ENCODE measurements around the gene PTPRJ. TPM values are rescaled to one million over a fixed set of nuclear protein-coding genes. Genes with fewer than 3 reads are reported as not detected.

PTPRJ gene
- total and polyA plus RNA-seq, 2 donors (not counting 1 experiment from before 2014, with no cell fraction given) = 11.2 to 20.0 TPM

- H4K20me1 ChIP-seq (ENCODE audit: control insufficient read depth, insufficient read depth, low read length, poor library complexity, severe bottlenecking) = peaks cover 29% of the 10 kb centered on the region
- WGBS (ENCODE audit: insufficient coverage) = 100% methylated on average over 1 of the region's 3 CpGs
Observed at GRCh38 chr11:48062649-48063048, 82.3 kb downstream of the PTPRJ start.

More at GRCh38 chr11:48062649-48063048, 82.3 kb downstream of the PTPRJ start:
- H3K9ac ChIP-seq (ENCODE audit: low read length) = no peak overlapping the region
- no peaks in the 10 kb centered on the region for H3K9me3 ChIP-seq (ENCODE audit: control extremely low read depth in 1 of 3, control insufficient read depth in 2 of 3, insufficient read depth in 1 of 3, low read length in 2 of 3)
- H3K4me2 ChIP-seq (replicated peaks; ENCODE audit: low read depth, low read length, poor library complexity, severe bottlenecking) = no peak overlapping the region
- ChIA-PET POLR2A (no interaction called here), CTCF (interaction anchor here (1.2 kb wide), 1 partner anchor 128 kb away, joined by 3 read pairs; no protein-coding TSS in a partner anchor)
- H2AFZ ChIP-seq (ENCODE audit: insufficient read depth, low read depth, low read length, poor library complexity, severe bottlenecking) = no peak overlapping the region
- H3K27me3 Mint-ChIP-seq = no peaks in the 10 kb centered on the region
- no peak overlapping the region for H3K27ac ChIP-seq (ENCODE audit: low read length in 2 of 2)
- peaks cover 28 to 35% of the 10 kb centered on the region in 2 donors for H3K4me1 ChIP-seq (ENCODE audit: control insufficient read depth in 2 of 2, insufficient read depth in 2 of 2, low read length in 2 of 2)
- H3K27ac Mint-ChIP-seq = no peak overlapping the region
- H3K79me2 ChIP-seq (ENCODE audit: control insufficient read depth, insufficient read depth, low read length) = peaks cover 84% of the 10 kb centered on the region
- H3K4me3 Mint-ChIP-seq = no peak overlapping the region
- peaks cover 60% of the 10 kb centered on the region for H3K4me1 Mint-ChIP-seq
- no peaks in the 10 kb centered on the region for H3K27me3 ChIP-seq (replicated peaks in 1 of 4; ENCODE audit: control extremely low read depth in 1 of 4, control insufficient read depth in 3 of 4, insufficient read depth in 4 of 4, low read length in 3 of 4)
- ATAC-seq (ENCODE audit: low read depth) = no peak
- DNase-seq = no peak
- TF ChIP-seq EZH2 (IDR thresholded peaks at IDR 0.05; ENCODE audit: borderline replicate concordance, insufficient read depth, low read depth, low read length, poor library complexity, severe bottlenecking) (no peak), CTCF (IDR thresholded peaks at IDR 0.05) (no peak)
- H3K9me3 Mint-ChIP-seq (ENCODE audit: insufficient read depth) = no peaks in the 10 kb centered on the region
- intact Hi-C loops (cut with micrococcal nuclease) = no loop called here
- H3K4me3 ChIP-seq (ENCODE audit: control extremely low read depth in 1 of 5, extremely low read depth in 1 of 5, insufficient read depth in 1 of 5, low read depth in 2 of 5, low read length in 4 of 5) = no peak overlapping the region
- peaks cover 2% of the 10 kb centered on the region in 2 experiments for H3K36me3 ChIP-seq (replicated peaks in 1 of 2; ENCODE audit: control extremely low read depth in 1 of 2, control insufficient read depth in 1 of 2, extremely low read depth in 1 of 2, insufficient read depth in 2 of 2, low read length in 1 of 2)
